SK-N-SH (cell line): ENCODE measurements around the gene MRPS26. TPM values are rescaled to one million over a fixed set of nuclear protein-coding genes. Genes with fewer than 3 reads are reported as not detected.

Experiments used
- CTCF ChIA-PET: fragments of 300-600, 350-600 bp; formaldehyde crosslinking; extraction: SDS; loops from one replicate; lab custom pipeline; 2021; lab: Yijun Ruan, JAX
- POLR2A ChIA-PET: fragments of 350-600 bp; sonication (Branson Sonifier 250); formaldehyde crosslinking; extraction: SDS; loops from one replicate; lab custom pipeline; 2020; ENCODE audit warnings: antibody characterized with exemption, inconsistent platforms; lab: Yijun Ruan, JAX
- DNase-seq: peaks from one replicate; pipeline ENCODE4 v3.0.0; 2012
- H2AFZ ChIP-seq: fragments of 200-600 bp; sonication (generic); 2 replicates; pipeline ENCODE4 v1.8.1; 2016; ENCODE audit warnings: antibody characterized with exemption, mild to moderate bottlenecking, low read depth
- H3F3A ChIP-seq: fragments of 200-600 bp; sonication (generic); replicated peaks from 2 replicates; pipeline ENCODE3; 2016; ENCODE audit warnings: antibody characterized with exemption, mild to moderate bottlenecking; ENCODE audit not compliant: insufficient read depth
- H3K27ac ChIP-seq, 2 experiments: fragments of 200-500 bp in 1 of 2; fragments of 200-600 bp in 1 of 2; sonication (Bioruptor generic) in 1 of 2; sonication (generic), shearing (Covaris generic) in 1 of 2; 2 replicates each; pipeline versions ENCODE4 v1.5.1 to v1.6.1; 2014 to 2016; ENCODE audit warnings: low read depth in 2 of 2, inconsistent platforms in 1 of 2, low read length in 1 of 2, mild to moderate bottlenecking in 1 of 2, mixed read lengths in 1 of 2
- H3K27me3 ChIP-seq: fragments of 200-600 bp; sonication (generic), shearing (Covaris generic); 2 replicates; pipeline ENCODE4 v1.6.1; 2016; ENCODE audit warnings: mixed run types; ENCODE audit not compliant: insufficient read depth
- H3K36me3 ChIP-seq, 2 experiments: fragments of 200-500 bp in 1 of 2; fragments of 200-600 bp in 1 of 2; sonication (Bioruptor generic) in 1 of 2; sonication (generic) in 1 of 2; replicated peaks in 1 of 2; 2 replicates each; pipeline versions ENCODE3 to v1.5.1; 2014 to 2016; ENCODE audit warnings: low read length in 1 of 2, mild to moderate bottlenecking in 1 of 2; ENCODE audit not compliant: insufficient read depth in 2 of 2, control insufficient read depth in 1 of 2
- H3K4me1 ChIP-seq, 2 experiments: fragments of 200-500 bp in 1 of 2; fragments of 200-600 bp in 1 of 2; sonication (Bioruptor generic) in 1 of 2; sonication (generic), shearing (Covaris generic) in 1 of 2; 2 replicates each; pipeline versions ENCODE4 v1.5.1 to v1.6.1; 2014 to 2016; ENCODE audit warnings: low read depth in 1 of 2, low read length in 1 of 2, mixed run types in 1 of 2; ENCODE audit not compliant: insufficient read depth in 2 of 2, control insufficient read depth in 1 of 2
- H3K4me2 ChIP-seq: fragments of 200-600 bp; sonication (generic), shearing (Covaris generic); 2 replicates; pipeline ENCODE4 v1.6.1; 2017; ENCODE audit warnings: mixed run types
- H3K4me3 ChIP-seq, 2 experiments: fragments of 200-500 bp in 1 of 2; fragments of 200-600 bp in 1 of 2; sonication (Bioruptor generic) in 1 of 2; sonication (generic), shearing (Covaris generic) in 1 of 2; 2 replicates each; pipeline versions ENCODE4 v1.5.1 to v1.8.1; 2014 to 2016; ENCODE audit warnings: low read depth in 2 of 2, inconsistent platforms in 1 of 2, low read length in 1 of 2, mild to moderate bottlenecking in 1 of 2, mixed read lengths in 1 of 2, moderate library complexity in 1 of 2
- H3K79me2 ChIP-seq: fragments of 200-600 bp; sonication (generic); 2 replicates; pipeline ENCODE4 v1.8.1; 2017; ENCODE audit warnings: mild to moderate bottlenecking; ENCODE audit not compliant: insufficient read depth
- H3K9ac ChIP-seq: fragments of 200-600 bp; sonication (generic); 2 replicates; pipeline ENCODE4 v1.6.1; 2017; ENCODE audit warnings: mixed run types
- H3K9me2 ChIP-seq: fragments of 200-600 bp; sonication (generic); 2 replicates; pipeline ENCODE4 v1.6.1; 2017; ENCODE audit warnings: mixed run types
- H3K9me3 ChIP-seq: fragments of 200-600 bp; sonication (generic); 2 replicates; pipeline ENCODE4 v1.6.1; 2017; ENCODE audit warnings: mixed run types, mild to moderate bottlenecking, moderate library complexity
- H4K20me1 ChIP-seq: fragments of 200-600 bp; sonication (generic); 2 replicates; pipeline ENCODE4 v1.6.1; 2017; ENCODE audit warnings: mild to moderate bottlenecking, mixed run types; ENCODE audit not compliant: insufficient read depth
- ELF1 ChIP-seq: IDR thresholded peaks from 2 replicates; pipeline ENCODE4 v1.4.0; 2012
- EZH2phosphoT487 ChIP-seq: fragments of 200-600 bp; sonication (generic); IDR thresholded peaks from 2 replicates; pipeline ENCODE4 v1.6.1; 2017; ENCODE audit warnings: low read depth, mixed run types, mild to moderate bottlenecking, antibody characterized with exemption, moderate library complexity, borderline replicate concordance
- FOSL2 ChIP-seq: IDR thresholded peaks from 2 replicates; pipeline ENCODE4 v1.4.0; 2012; ENCODE audit warnings: low read depth, mild to moderate bottlenecking, moderate library complexity, borderline replicate concordance
- GABPA ChIP-seq: IDR thresholded peaks from 2 replicates; pipeline ENCODE4 v1.4.0; 2012; ENCODE audit warnings: low read depth, mild to moderate bottlenecking
- GATA2 ChIP-seq: sonication (generic); formaldehyde crosslinking; IDR thresholded peaks from 2 replicates; pipeline ENCODE4 v1.5.0; 2020; ENCODE audit warnings: mild to moderate bottlenecking, missing genetic modification reagents
- IRF3 ChIP-seq: fragments of 150-350 bp; IDR thresholded peaks from 2 replicates; pipeline ENCODE4 v1.6.1; 2016; ENCODE audit warnings: mild to moderate bottlenecking, low read depth, low read length
- JUND ChIP-seq: IDR thresholded peaks from 2 replicates; pipeline ENCODE4 v1.4.0; 2012
- MEF2A ChIP-seq: IDR thresholded peaks from 2 replicates; pipeline ENCODE4 v1.4.0; 2012; ENCODE audit warnings: low read depth, borderline replicate concordance
- MXI1 ChIP-seq: IDR thresholded peaks from 2 replicates; pipeline ENCODE4 v1.6.1; 2012; ENCODE audit warnings: mild to moderate bottlenecking, low read depth, low read length, improper control_type of control experiment
- NFIC ChIP-seq: IDR thresholded peaks from 2 replicates; pipeline ENCODE4 v1.4.0; 2012; ENCODE audit warnings: borderline replicate concordance
- RFX5 ChIP-seq: IDR thresholded peaks from 2 replicates; pipeline ENCODE4 v1.6.1; 2012; ENCODE audit warnings: mild to moderate bottlenecking, improper control_type of control experiment, low read length
- TAF1 ChIP-seq: IDR thresholded peaks from 2 replicates; pipeline ENCODE4 v1.6.1; 2012; ENCODE audit warnings: low read depth, mild to moderate bottlenecking, low read length, moderate library complexity, borderline replicate concordance
- USF2 ChIP-seq: fragments of 150-350 bp; IDR thresholded peaks from 2 replicates; pipeline ENCODE4 v1.6.1; 2017; ENCODE audit warnings: antibody characterized with exemption, low read length, low read depth, borderline replicate concordance
- YY1 ChIP-seq: IDR thresholded peaks from 2 replicates; pipeline ENCODE4 v1.4.0; 2012; ENCODE audit warnings: low read depth, mild to moderate bottlenecking
- WGBS: methylation state at CpG from one replicate; pipeline ENCODE4 v1.1.6; 2017; ENCODE audit warnings: low lambda C conversion rate; 5-methylcytosine and 5-hydroxymethylcytosine counted together
- polyA plus RNA-seq, 3 experiments: library from polyadenylated mRNA; depleted of rRNA; stranded (reverse); fragments of >200 nt; gene quantifications; 2 replicates each; pipeline ENCODE4 v1.2.3, GENCODE V29; 2012
- TF ChIP-seq, protein P1 (sequence below): IDR thresholded peaks from 2 replicates; pipeline ENCODE4 v1.6.1; 2012; ENCODE audit warnings: mild to moderate bottlenecking, low read depth, low read length, moderate library complexity
- TF ChIP-seq, protein P2 (sequence below): IDR thresholded peaks from 2 replicates; pipeline ENCODE4 v1.4.0; 2012; ENCODE audit warnings: low read depth, borderline replicate concordance

Gene MRPS26
- polyA plus RNA-seq, 1 of the 3 experiments (the other 2 are of a cell fraction), result 152 TPM

GRCh38 chr20:3047486-3048419, 1.9 kb downstream of the MRPS26 start (continued):
- TF ChIP-seq NFIC (no peak), GABPA (no peak), MEF2A (no peak)
- TF ChIP-seq, protein P1, sequence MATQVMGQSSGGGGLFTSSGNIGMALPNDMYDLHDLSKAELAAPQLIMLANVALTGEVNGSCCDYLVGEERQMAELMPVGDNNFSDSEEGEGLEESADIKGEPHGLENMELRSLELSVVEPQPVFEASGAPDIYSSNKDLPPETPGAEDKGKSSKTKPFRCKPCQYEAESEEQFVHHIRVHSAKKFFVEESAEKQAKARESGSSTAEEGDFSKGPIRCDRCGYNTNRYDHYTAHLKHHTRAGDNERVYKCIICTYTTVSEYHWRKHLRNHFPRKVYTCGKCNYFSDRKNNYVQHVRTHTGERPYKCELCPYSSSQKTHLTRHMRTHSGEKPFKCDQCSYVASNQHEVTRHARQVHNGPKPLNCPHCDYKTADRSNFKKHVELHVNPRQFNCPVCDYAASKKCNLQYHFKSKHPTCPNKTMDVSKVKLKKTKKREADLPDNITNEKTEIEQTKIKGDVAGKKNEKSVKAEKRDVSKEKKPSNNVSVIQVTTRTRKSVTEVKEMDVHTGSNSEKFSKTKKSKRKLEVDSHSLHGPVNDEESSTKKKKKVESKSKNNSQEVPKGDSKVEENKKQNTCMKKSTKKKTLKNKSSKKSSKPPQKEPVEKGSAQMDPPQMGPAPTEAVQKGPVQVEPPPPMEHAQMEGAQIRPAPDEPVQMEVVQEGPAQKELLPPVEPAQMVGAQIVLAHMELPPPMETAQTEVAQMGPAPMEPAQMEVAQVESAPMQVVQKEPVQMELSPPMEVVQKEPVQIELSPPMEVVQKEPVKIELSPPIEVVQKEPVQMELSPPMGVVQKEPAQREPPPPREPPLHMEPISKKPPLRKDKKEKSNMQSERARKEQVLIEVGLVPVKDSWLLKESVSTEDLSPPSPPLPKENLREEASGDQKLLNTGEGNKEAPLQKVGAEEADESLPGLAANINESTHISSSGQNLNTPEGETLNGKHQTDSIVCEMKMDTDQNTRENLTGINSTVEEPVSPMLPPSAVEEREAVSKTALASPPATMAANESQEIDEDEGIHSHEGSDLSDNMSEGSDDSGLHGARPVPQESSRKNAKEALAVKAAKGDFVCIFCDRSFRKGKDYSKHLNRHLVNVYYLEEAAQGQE, result no peak

DNA sequence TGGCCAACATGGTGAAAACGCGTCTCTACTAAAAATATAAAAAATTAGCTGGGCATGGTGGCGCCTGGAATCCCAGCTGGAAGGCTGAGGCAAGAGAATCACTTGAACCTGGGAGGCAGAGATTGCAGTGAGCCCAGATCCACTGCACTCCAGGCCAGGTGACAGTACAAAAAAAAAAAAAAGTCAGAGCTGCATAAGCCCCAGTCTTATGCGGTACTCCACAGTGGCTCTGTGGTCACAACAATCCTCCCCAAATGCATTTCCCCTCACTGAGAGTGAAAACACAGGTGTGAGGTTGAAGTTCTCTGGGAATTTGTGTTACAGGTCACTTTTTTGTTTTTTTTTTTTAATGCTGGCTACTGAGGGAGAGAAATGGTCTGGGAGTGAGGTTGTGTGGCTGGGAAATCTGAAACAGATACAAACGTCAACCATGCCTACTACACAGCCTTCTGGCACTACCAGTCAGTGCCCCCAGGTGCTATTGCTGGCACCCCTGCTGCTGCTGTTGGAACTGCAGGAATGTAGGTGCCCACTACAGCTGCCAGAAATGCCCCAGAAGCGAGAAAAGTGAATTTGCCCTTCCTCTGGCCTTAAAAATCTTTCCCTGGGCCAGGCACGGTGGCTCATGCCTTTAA, 5.7 kb downstream of the MRPS26 start:
- no peaks in the 10 kb centered on the region for H3K9me3 ChIP-seq
- WGBS, result 83% methylated on average over 7 of the region's 7 CpGs
- no peak overlapping the region for H3K27ac ChIP-seq
- TF ChIP-seq IRF3 (no peak), TAF1 (no peak), MXI1 (no peak)
- peaks cover 12 to 27% of the 10 kb centered on the region in 2 experiments for H3K36me3 ChIP-seq
- H3K4me2 ChIP-seq, result no peak overlapping the region
- H3K79me2 ChIP-seq, result peaks cover 16% of the 10 kb centered on the region
- no peak overlapping the region for H3K4me3 ChIP-seq
- peaks cover 0 to 10% of the 10 kb centered on the region in 2 experiments; a peak in 1 of 4 replicates for H3K4me1 ChIP-seq
- H3F3A ChIP-seq, result peaks cover 7% of the 10 kb centered on the region
- H3K9ac ChIP-seq, result no peak overlapping the region
- H3K9me2 ChIP-seq, result no peaks in the 10 kb centered on the region
- H2AFZ ChIP-seq, result no peak overlapping the region
- ChIA-PET CTCF (no interaction called here), POLR2A (interaction anchor here (0.6 kb wide), 1 partner anchor 34 kb away, joined by 3 read pairs; no protein-coding TSS in a partner anchor)
- 0 out of 2 replicates have a peak, but pooled peaks cover 5% of the 10 kb centered on the region for H4K20me1 ChIP-seq
- no peaks in the 10 kb centered on the region for H3K27me3 ChIP-seq
- no peak for DNase-seq

- Histone ChIP-seq H3K9ac (no peak overlapping the region), H3K4me1 (no peaks in the 10 kb centered on the region), H3K36me3 (no peaks in the 10 kb centered on the region), H3K9me2 (no peaks in the 10 kb centered on the region), H3K4me3 (no peak overlapping the region), H3F3A (no peaks in the 10 kb centered on the region), H3K27ac (no peak overlapping the region), H3K79me2 (no peaks in the 10 kb centered on the region), H3K27me3 (no peaks in the 10 kb centered on the region), H3K9me3 (no peaks in the 10 kb centered on the region), H2AFZ (no peak overlapping the region), H4K20me1 (no peaks in the 10 kb centered on the region), H3K4me2 (no peak overlapping the region)
- 80% methylated on average over 2 of the region's 3 CpGs for WGBS
- no peak for DNase-seq
- POLR2A ChIA-PET, result no interaction called here
- CTCF ChIA-PET, result no interaction called here
- TF ChIP-seq GABPA (no peak), NFIC (no peak), JUND (no peak), YY1 (no peak), RFX5 (no peak), GATA2 (CRISPR knock-in tag) (no peak), ELF1 (no peak), MXI1 (no peak), EZH2phosphoT487 (no peak), USF2 (no peak), FOSL2 (no peak)
- TF ChIP-seq, protein P2, sequence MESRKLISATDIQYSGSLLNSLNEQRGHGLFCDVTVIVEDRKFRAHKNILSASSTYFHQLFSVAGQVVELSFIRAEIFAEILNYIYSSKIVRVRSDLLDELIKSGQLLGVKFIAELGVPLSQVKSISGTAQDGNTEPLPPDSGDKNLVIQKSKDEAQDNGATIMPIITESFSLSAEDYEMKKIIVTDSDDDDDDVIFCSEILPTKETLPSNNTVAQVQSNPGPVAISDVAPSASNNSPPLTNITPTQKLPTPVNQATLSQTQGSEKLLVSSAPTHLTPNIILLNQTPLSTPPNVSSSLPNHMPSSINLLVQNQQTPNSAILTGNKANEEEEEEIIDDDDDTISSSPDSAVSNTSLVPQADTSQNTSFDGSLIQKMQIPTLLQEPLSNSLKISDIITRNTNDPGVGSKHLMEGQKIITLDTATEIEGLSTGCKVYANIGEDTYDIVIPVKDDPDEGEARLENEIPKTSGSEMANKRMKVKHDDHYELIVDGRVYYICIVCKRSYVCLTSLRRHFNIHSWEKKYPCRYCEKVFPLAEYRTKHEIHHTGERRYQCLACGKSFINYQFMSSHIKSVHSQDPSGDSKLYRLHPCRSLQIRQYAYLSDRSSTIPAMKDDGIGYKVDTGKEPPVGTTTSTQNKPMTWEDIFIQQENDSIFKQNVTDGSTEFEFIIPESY, result no peak
Observed at GRCh38 chr20:3059489-3059888, 13.6 kb downstream of the MRPS26 start.
